Measurements from ENCODE around the gene TBC1D7. TPM values are rescaled to one million over a fixed set of nuclear protein-coding genes. Genes with fewer than 3 reads are reported as not detected.

The TBC1D7 gene
- polyA plus RNA-seq, 1 experiment, result 18.6 TPM

GRCh38 chr6:13307508-13307995, 20.8 kb downstream of the TBC1D7 start:
- TF ChIP-seq CTCF (IDR thresholded peaks at IDR 0.05; ENCODE audit: insufficient read depth, low read depth, low read length), result no peak
- no peak for DNase-seq (ENCODE audit: low read depth)
- no peak overlapping the region for H3K4me3 ChIP-seq (ENCODE audit: low read depth, low read length)
- no peaks in the 10 kb centered on the region for H3K27me3 ChIP-seq (ENCODE audit: control insufficient read depth, insufficient read depth, low read length)
- CTCF ChIA-PET, result interaction anchor here (3.2 kb wide), 1 partner anchor 112 kb away, joined by 7 read pairs; no protein-coding TSS in a partner anchor
- H3K36me3 ChIP-seq (ENCODE audit: control insufficient read depth, insufficient read depth, low read length), result no peaks in the 10 kb centered on the region
- POLR2A ChIA-PET, result no interaction called here

- no peak for DNase-seq (ENCODE audit: low read depth)
- Histone ChIP-seq H3K36me3 (ENCODE audit: control insufficient read depth, insufficient read depth, low read length) (no peaks in the 10 kb centered on the region), H3K4me3 (ENCODE audit: low read depth, low read length) (no peak overlapping the region), H3K27me3 (ENCODE audit: control insufficient read depth, insufficient read depth, low read length) (no peaks in the 10 kb centered on the region)
- no peak for TF ChIP-seq CTCF (IDR thresholded peaks at IDR 0.05; ENCODE audit: insufficient read depth, low read depth, low read length)
- POLR2A ChIA-PET, result no interaction called here
- CTCF ChIA-PET, result no interaction called here
Measured at GRCh38 chr6:13305791-13306190, 22.5 kb downstream of the TBC1D7 start.

DNA sequence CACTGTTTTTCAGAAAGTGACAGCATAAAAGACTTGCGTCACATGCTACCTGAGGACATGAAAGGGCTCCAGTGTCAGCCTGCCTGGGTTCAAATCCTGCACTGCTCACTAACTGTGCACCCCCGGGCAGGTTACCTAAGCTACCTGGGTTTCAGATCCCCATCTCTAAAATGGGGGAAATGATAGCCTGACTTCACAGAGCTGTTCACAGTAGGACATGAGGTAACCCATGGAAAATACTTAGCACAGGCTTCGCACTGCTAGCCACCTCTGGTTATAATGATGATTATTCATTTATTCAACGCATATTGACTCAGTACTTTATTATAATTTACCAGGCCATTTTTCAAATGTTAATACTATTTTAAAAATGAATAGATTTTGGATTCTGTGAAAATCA, 23.0 kb downstream of the TBC1D7 start:
- Histone ChIP-seq H3K36me3 (ENCODE audit: control insufficient read depth, insufficient read depth, low read length) (no peaks in the 10 kb centered on the region), H3K4me3 (ENCODE audit: low read depth, low read length) (no peak overlapping the region), H3K27me3 (ENCODE audit: control insufficient read depth, insufficient read depth, low read length) (no peaks in the 10 kb centered on the region)
- POLR2A ChIA-PET, result no interaction called here
- CTCF ChIA-PET, result no interaction called here
- no peak for TF ChIP-seq CTCF (IDR thresholded peaks at IDR 0.05; ENCODE audit: insufficient read depth, low read depth, low read length)
- no peak for DNase-seq (ENCODE audit: low read depth)

DNA sequence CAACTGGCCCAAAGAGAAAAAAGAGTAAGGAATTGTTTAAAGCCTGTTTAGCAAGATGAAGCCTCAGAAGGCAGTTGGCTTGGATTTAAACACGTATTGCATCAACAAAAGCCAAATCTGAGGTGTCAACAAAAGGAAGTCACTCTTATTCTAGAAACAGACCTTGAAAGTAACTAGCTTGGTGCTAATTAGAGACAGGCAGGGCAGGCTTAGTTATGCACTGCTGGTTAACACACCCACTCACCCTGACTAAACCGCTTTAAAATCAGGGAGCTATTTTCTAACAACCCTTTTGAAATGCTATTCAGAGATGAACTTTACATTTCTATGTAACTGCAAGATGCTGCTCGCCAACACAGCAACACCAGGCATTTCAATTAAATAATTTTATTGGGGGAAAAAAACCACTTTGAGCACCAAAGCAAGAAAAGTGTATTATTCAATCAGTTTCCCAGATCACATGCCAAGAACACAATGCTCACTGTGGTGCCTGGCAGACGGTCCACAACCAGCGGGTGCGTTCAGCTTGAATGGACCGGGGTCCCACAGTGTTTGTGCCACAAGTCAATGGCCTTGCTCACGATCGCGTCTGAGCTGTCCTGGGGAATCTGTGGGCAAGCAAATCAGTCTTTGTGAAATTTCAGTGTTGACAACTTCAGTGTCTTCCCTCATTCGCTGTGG, 23.6 kb downstream of the TBC1D7 start:
- Histone ChIP-seq H3K4me3 (ENCODE audit: low read depth, low read length) (no peak overlapping the region), H3K36me3 (ENCODE audit: control insufficient read depth, insufficient read depth, low read length) (peaks cover 1% of the 10 kb centered on the region; the same call in 1 of the 2 replicates), H3K27me3 (ENCODE audit: control insufficient read depth, insufficient read depth, low read length) (no peaks in the 10 kb centered on the region)
- CTCF ChIA-PET, result interaction anchor here (1.5 kb wide), 1 partner anchor 10 kb away, joined by 5 read pairs; no protein-coding TSS in a partner anchor
- POLR2A ChIA-PET, result no interaction called here
- no peak for TF ChIP-seq CTCF (IDR thresholded peaks at IDR 0.05; ENCODE audit: insufficient read depth, low read depth, low read length)
- DNase-seq (ENCODE audit: low read depth), result no peak

- ChIA-PET POLR2A (no interaction called here), CTCF (interaction anchor here (1.5 kb wide), 1 partner anchor 10 kb away, joined by 5 read pairs; no protein-coding TSS in a partner anchor)
- Histone ChIP-seq H3K27me3 (ENCODE audit: control insufficient read depth, insufficient read depth, low read length) (no peaks in the 10 kb centered on the region), H3K36me3 (ENCODE audit: control insufficient read depth, insufficient read depth, low read length) (peaks cover 3% of the 10 kb centered on the region; the same call in 1 of the 2 replicates), H3K4me3 (ENCODE audit: low read depth, low read length) (no peak overlapping the region)
- DNase-seq (ENCODE audit: low read depth), result no peak
- TF ChIP-seq CTCF (IDR thresholded peaks at IDR 0.05; ENCODE audit: insufficient read depth, low read depth, low read length), result no peak
Measured at GRCh38 chr6:13304101-13304500, 24.2 kb downstream of the TBC1D7 start.

Measured in BJ (cell line).